Pancreas (tissue), 10 donors: ENCODE measurements around the gene AFF3. TPM values are rescaled to one million over a fixed set of nuclear protein-coding genes. Genes with fewer than 3 reads are reported as not detected.
"Not testable (repeated sequence)": the region's sequence is repeated elsewhere in the genome, so short reads cannot be mapped to it uniquely, and the experiment has no call there.

Experiments used
- ATAC-seq, 4 donors: fragments of 200-7000 bp; cut with Tn5 transposase; one replicate each; pipeline versions ENCODE4 v1.8.0 to v1.9.1; 2020; ENCODE audit warnings: mild to moderate bottlenecking in 4 of 4, moderate library complexity in 4 of 4
- DNase-seq, 6 donors: peaks; one replicate each; pipeline ENCODE4 v3.0.0-alpha.2; 2020
- FAIRE-seq: peaks from 2 replicates; lab custom pipeline; 2012; peaks lifted over from hg19 to GRCh38; lab: Jason Lieb, UNC
- H3K27ac ChIP-seq, 4 donors: fragments of 200-600 bp; sonication (generic); 1 replicate in 3 of 4; 2 replicates in 1 of 4; pipeline versions ENCODE4 v1.5.0 to v1.8.0; 2020
- H3K27me3 ChIP-seq, 4 donors: fragments of 200-600 bp; one replicate each; pipeline ENCODE4 v1.8.0; 2021
- H3K36me3 ChIP-seq, 3 donors: fragments of 200-600 bp; sonication (generic) in 1 of 3; one replicate each; pipeline versions ENCODE4 v1.5.0 to v1.8.0; 2020 to 2021
- H3K4me1 ChIP-seq, 3 donors: fragments of 200-600 bp; one replicate each; pipeline ENCODE4 v1.8.0; 2021
- H3K4me3 ChIP-seq, 4 donors: fragments of 200-600 bp; sonication (generic) in 2 of 4; one replicate each; pipeline versions ENCODE4 v1.5.0 to v1.8.0; 2020 to 2021
- H3K9me3 ChIP-seq, 4 donors: fragments of 200-600 bp; one replicate each; pipeline ENCODE4 v1.8.0; 2021
- WGBS, 2 donors: extraction: QIAGEN DNeasy Blood & Tissue Kit; methylation state at CpG; one replicate each; pipeline ENCODE4 v1.1.7; 2013; 5-methylcytosine and 5-hydroxymethylcytosine counted together
- intact Hi-C, 3 donors: fragments of 100-400 bp; cut with DNase I; formaldehyde crosslinking; loops; one replicate each; pipeline versions ENCODE4 v1.11.1 to v1.14.2; 2022
- polyA plus RNA-seq, 2 donors: library from polyadenylated mRNA; stranded (reverse); fragments of 200-250 nt; gene quantifications; one replicate each; pipeline ENCODE4 v1.2.3, GENCODE V29; 2013
- total RNA-seq, 6 donors: library from RNA; stranded (reverse); fragmentation: NEBNext Ultra II Directional in 4 of 6; extraction: Animal tissue kit (Norgen Biotek cat#: 25700) in 4 of 6; gene quantifications; one replicate each; pipeline versions ENCODE4 v1.2.1 to v1.2.4, GENCODE V29; 2021 to 2023
- TF ChIP-seq, protein P1 (sequence below), 4 donors: fragments of 200-600 bp; sonication (generic) in 3 of 4; IDR thresholded peaks; one replicate each; pipeline versions ENCODE4 v1.5.0 to v1.8.0; 2021; ENCODE audit warnings: antibody characterized with exemption in 4 of 4
- donor health status: healthy with polysubstance abuse.
- donor health status: DM: no; HTN: no; CAD: no; lungs with moderate emphysema.
- donor health status: DM: no; HTN: no; CAD: no.
- donor health status: control.
- donor health status: control.
- donor health status: Bipolar disorder and iron deficiency.
- donor health status: DM: yes; HTN: yes; CAD: no.
- donor health status: DM: no; HTN: no; CAD: no.
- donor health status: DM: no; HTN: no; CAD: no.
- donor health status: DM: yes; HTN: yes; CAD: no.

Gene AFF3
- total and polyA plus RNA-seq, 8 donors = 0.19 to 1.1 (median 0.54) TPM

DNA sequence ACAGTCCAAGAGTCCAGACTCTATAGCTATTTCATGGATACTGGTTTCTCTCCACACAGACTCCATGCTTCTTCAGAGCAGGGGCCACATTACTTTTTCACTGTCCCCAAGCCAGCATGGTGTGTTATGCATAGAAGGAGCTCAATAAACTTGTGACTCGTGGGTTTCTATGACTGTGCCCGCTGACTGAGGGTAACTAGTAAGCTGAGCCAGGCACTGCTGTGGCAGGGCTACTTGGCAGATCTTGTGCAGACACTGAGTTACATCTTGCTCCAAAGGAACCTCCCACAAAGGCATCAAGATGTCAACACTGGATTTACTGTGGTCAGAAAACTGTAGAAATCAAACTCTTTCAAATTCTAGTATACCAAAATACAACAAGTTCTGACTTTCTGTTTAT, 56.6 kb downstream of the AFF3 start:
- DNase-seq, ATAC-seq, H3K4me1 ChIP-seq, H3K9me3 ChIP-seq, H3K36me3 ChIP-seq, H3K4me3 ChIP-seq, intact Hi-C loops, FAIRE-seq, H3K27ac ChIP-seq, H3K27me3 ChIP-seq: not testable (repeated sequence)
- WGBS, 2 donors = 51 to 89% methylated on average over 2 of the region's 2 CpGs

DNA sequence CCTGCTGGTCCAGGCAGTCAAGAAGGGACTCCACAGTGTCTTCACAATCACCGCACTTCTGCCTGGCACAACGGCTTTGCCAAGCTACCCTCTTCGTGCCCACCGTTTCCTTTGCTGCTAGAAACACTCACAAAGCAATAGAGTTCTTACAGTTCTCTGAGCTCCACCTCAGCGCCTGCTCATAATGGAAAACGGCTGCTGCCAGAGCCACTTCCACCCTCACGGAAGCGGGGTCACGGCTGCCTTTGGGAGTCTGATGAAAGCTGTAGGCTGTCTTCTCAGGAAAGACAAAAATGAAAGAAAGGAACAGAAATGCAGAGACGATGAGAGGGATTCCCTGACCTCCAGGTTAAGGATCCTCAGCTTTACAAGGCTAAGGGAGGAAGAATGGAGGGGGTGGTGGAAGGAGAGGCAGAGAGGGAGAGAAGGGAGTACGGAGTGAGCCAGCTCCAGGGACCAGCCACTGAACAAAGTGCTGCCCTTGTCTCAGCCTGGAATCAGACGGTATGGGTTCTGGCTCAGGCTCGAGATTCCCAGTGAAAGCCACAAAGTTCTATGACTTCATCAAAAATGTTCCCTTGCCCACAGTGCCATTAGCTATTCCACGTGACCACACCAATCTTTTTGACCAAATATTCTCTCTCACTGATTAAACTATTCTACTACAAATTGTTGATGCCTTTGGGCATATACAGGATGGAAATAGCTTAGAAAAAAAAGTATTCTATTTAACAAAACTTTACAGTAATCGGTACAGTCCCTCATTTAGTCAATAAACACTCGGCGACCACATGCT, 58.8 kb downstream of the AFF3 start:
- H3K27ac ChIP-seq, H3K36me3 ChIP-seq, DNase-seq, H3K4me1 ChIP-seq, FAIRE-seq, H3K9me3 ChIP-seq, H3K4me3 ChIP-seq, intact Hi-C loops, H3K27me3 ChIP-seq, ATAC-seq: not testable (repeated sequence)
- 83 to 86% methylated on average over 13 to 16 of the region's 17 CpGs for WGBS, 2 donors

DNA sequence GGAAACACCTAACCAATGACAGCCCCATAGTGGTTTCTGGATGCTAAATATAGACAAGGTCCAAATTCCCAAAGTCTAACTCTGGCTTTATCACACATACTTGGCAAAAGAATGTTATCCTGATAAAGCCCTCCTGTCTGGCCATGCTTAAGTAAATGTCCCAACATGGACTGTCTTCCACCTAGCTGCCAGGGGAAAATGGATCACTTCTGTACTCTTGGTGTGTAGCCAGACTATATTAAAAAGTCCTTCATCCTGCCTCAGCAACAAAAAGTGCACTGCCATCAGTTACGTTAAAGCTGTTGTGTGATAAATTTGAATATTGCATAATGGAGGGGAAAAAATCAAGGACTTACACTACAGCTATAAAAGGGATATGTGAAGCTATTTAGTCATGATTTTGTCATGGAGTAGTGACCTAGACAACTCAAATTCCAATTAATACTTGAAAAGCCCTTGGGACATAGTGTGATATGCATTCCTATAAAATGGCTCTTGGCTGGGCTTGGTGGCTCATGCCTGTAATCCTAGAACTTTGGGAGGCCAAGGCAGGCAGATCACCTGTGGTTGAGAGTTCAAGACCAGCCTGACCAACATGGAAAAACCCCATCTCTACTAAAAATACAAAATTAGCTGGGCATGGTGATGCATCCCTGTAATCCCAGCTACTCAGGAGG, 60.0 kb downstream of the AFF3 start:
- H3K27ac ChIP-seq, FAIRE-seq, H3K36me3 ChIP-seq, intact Hi-C loops, H3K4me1 ChIP-seq, H3K27me3 ChIP-seq, H3K4me3 ChIP-seq, H3K9me3 ChIP-seq, DNase-seq: not testable (repeated sequence)
- ATAC-seq = peak in 3 of 4 donors; percentile 38 to 86 (median 72)
- 16 to 28% methylated on average over 1 of the region's 1 CpG for WGBS, 2 donors

DNA sequence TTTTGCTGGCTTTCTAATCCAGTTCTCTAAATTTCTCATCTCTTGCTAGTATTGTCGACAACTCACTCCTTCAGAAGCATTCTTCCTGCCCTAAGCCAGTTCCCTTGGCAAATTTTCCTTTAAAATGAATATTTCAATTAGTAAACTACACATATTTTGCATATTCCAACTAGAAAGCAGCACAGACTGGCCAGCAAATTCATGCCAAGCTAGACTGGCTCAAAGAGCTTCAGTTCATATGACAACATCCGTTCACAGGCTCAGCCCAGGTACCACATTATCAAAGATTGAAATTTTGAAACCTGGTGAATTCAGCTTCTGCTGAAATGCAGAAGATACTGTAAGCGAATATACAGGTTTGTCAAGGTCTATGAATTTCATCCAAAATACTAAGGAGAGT, 64.5 kb downstream of the AFF3 start:
- H3K9me3 ChIP-seq = no peaks in the 10 kb centered on the region
- WGBS, 2 donors = 88 to 93% methylated on average over 3 of the region's 3 CpGs
- FAIRE-seq = no peak
- no peak for ATAC-seq
- no peaks in the 10 kb centered on the region for H3K4me1 ChIP-seq
- no peaks in the 10 kb centered on the region for H3K36me3 ChIP-seq
- no peak overlapping the region for H3K27ac ChIP-seq
- DNase-seq = no peak
- intact Hi-C loops = no loop called here
- TF ChIP-seq, protein P1, sequence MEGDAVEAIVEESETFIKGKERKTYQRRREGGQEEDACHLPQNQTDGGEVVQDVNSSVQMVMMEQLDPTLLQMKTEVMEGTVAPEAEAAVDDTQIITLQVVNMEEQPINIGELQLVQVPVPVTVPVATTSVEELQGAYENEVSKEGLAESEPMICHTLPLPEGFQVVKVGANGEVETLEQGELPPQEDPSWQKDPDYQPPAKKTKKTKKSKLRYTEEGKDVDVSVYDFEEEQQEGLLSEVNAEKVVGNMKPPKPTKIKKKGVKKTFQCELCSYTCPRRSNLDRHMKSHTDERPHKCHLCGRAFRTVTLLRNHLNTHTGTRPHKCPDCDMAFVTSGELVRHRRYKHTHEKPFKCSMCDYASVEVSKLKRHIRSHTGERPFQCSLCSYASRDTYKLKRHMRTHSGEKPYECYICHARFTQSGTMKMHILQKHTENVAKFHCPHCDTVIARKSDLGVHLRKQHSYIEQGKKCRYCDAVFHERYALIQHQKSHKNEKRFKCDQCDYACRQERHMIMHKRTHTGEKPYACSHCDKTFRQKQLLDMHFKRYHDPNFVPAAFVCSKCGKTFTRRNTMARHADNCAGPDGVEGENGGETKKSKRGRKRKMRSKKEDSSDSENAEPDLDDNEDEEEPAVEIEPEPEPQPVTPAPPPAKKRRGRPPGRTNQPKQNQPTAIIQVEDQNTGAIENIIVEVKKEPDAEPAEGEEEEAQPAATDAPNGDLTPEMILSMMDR (IDR thresholded peaks at IDR 0.05) = no peak
- H3K27me3 ChIP-seq = no peaks in the 10 kb centered on the region
- no peak overlapping the region for H3K4me3 ChIP-seq

DNA sequence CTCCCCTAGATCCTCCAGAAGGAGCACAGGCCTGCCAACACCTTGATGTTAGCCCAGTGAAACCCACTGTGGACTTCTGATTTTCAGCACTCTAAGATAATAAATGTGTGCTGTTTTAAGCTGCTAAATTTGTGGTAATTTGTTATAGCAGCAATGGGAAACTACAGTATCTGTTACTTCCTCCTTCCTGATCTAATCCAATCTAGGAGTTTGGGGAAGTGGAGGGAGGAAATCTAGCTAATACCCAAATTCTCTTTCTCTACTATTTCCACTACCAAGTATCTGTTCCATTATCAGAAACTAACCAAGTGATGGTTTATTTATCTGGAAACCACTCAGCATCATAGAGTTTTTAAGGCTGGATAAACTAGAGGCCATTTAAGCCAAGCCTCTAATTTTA, 64.9 kb downstream of the AFF3 start:
- intact Hi-C loops = no loop called here
- DNase-seq = no peak
- no peak for FAIRE-seq
- TF ChIP-seq, protein P1 (IDR thresholded peaks at IDR 0.05) = no peak
- H3K4me1 ChIP-seq = no peaks in the 10 kb centered on the region
- H3K9me3 ChIP-seq = no peaks in the 10 kb centered on the region
- H3K36me3 ChIP-seq = no peaks in the 10 kb centered on the region
- ATAC-seq = no peak
- no peak overlapping the region for H3K27ac ChIP-seq
- no peak overlapping the region for H3K4me3 ChIP-seq
- no peaks in the 10 kb centered on the region for H3K27me3 ChIP-seq

DNA sequence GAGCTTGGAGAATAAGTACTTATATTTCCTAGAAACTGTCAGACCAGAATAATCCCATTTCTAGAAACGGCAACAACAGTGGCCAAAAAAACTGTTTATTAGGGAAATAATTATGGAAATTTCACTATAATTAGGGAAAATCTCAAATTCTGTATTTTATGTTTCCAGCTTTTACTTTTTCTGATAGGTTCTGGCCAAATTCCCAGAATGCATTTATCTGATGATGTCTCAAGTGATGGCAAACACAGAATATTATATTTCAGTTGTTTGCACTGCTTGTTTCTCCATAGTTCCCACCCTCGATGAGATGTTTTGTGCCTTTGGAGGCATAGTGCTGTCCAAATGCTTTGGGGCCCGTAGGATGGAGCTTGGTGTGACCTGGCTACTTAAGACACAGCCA, 66.9 kb downstream of the AFF3 start:
- ATAC-seq (no peak), FAIRE-seq (no peak), DNase-seq (no peak)
- intact Hi-C loops = no loop called here
- TF ChIP-seq, protein P1 (IDR thresholded peaks at IDR 0.05) = no peak
- whole genome bisulfite sequencing, 2 donors = 73 to 75% methylated on average over 3 of the region's 3 CpGs
- Histone ChIP-seq H3K27me3 (no peaks in the 10 kb centered on the region), H3K9me3 (no peaks in the 10 kb centered on the region), H3K27ac (no peak overlapping the region), H3K36me3 (no peaks in the 10 kb centered on the region), H3K4me1 (peaks cover 0 to 3% (median 0%) of the 10 kb centered on the region in 3 donors), H3K4me3 (no peak overlapping the region)
